GM21737 (cell line): ENCODE data around the gene PRSS33.

ENCODE experiments used
- ATAC-seq: cut with Tn5 transposase; IDR thresholded peaks from one replicate; pipeline ENCODE4 v1.9.1; 2021; ENCODE audit warnings: mild to moderate bottlenecking, moderate library complexity; ENCODE audit not compliant: unreplicated experiment

Gene PRSS33

DNA sequence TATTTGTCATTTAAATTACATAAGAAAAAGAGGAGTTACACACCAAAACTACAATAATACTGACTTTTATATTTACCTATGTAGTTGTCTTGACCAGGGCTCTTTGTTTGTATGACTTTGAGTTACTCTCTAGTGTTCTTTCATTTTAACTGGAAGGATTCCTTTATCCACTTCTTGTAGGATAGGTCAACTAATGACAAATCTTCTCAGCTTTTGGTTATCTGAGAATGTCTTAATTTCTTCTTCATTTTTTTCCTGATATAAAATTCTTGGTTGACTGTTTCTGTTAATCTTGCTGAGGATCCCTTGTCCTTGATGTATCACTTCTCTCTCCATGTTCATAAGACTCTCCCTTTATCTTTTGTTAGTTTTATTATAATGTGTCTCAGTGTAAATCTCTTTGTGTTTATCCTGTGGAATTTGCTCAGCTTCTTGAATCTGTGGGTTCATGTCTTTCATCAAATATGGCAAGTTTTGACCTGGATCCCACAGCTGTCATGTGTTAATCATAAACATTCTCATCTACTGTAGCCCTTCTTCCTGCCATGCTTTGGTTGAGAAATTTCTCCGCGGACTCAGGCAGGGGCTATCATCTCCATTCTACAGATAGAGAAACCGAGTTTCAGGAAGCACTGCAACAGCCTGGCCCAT, 16.3 kb upstream of the PRSS33 start:
- no peak for ATAC-seq

- ATAC-seq: no peak
Observed at GRCh38 chr16:2799859-2800226, 12.5 kb upstream of the PRSS33 start.

GRCh38 chr16:2799205-2799858, 12.0 kb upstream of the PRSS33 start:
- ATAC-seq: no peak

DNA sequence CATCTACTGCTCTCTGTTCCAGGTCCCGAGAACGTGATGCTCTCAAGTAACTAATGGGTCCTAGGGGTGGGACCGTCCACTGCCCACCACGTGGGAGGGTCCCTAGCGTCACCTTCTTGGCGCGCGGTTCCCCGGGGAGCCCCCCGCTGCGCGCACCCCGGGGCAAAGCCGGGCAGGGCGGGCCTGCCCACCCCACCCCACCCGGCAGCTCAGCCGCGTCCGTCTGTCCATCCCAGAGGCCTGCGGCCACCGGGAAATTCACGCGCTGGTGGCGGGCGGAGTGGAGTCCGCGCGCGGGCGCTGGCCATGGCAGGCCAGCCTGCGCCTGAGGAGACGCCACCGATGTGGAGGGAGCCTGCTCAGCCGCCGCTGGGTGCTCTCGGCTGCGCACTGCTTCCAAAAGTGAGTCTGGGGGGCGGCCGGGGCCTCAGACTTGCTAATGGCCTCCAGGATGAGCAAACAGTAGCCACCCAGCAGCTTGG, 11.4 kb upstream of the PRSS33 start:
- ATAC-seq: no peak

GRCh38 chr16:2795395-2796143, 8.2 kb upstream of the PRSS33 start:
- no peak for ATAC-seq

DNA sequence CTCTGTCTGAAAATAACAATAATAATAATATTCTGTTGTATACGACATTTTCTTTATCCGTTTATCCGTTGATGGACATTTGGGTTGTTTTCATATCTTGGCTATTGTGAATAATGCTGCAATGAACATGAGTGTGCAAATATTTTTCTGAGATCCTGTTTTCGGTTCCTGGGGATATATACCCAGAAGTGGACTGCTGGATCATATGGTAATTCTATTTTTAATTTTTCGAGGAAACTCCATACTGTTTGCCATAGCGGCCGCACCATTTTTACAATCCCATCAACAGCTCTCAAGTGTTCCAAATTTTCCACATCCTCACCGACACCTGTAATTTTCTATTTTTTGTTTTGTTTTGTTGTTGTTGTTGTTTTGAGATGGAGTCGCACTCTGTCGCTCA, 5.6 kb upstream of the PRSS33 start:
- ATAC-seq: no peak

DNA sequence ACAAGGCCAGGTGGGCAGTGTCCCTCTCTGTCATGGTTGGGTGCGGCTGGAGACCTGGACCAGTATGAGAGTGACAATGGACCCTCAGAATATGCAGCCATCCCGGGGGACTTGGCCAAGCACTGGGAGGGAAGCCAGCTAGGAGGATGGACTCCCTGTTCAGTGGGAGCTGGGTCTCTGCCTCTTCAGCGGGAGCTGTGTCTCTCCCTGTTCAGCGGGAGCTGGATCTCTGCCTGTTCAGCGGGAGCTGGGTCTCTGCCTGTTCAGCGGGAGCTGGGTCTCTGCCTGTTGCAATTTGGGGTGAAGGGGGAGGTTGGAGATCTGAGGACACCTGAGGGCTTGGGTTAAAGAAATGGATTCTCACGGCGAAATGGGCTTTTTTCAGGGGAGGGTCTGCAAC, 3.8 kb upstream of the PRSS33 start:
- no peak for ATAC-seq

GRCh38 chr16:2790631-2791030, 3.3 kb upstream of the PRSS33 start:
- no peak for ATAC-seq

- ATAC-seq: no peak
Observed at GRCh38 chr16:2787961-2788360, 601 bp upstream of the PRSS33 start.

GRCh38 chr16:2786826-2787151, 571 bp downstream of the PRSS33 start:
- no peak for ATAC-seq

GRCh38 chr16:2786061-2786825, 1.1 kb downstream of the PRSS33 start:
- no peak for ATAC-seq

DNA sequence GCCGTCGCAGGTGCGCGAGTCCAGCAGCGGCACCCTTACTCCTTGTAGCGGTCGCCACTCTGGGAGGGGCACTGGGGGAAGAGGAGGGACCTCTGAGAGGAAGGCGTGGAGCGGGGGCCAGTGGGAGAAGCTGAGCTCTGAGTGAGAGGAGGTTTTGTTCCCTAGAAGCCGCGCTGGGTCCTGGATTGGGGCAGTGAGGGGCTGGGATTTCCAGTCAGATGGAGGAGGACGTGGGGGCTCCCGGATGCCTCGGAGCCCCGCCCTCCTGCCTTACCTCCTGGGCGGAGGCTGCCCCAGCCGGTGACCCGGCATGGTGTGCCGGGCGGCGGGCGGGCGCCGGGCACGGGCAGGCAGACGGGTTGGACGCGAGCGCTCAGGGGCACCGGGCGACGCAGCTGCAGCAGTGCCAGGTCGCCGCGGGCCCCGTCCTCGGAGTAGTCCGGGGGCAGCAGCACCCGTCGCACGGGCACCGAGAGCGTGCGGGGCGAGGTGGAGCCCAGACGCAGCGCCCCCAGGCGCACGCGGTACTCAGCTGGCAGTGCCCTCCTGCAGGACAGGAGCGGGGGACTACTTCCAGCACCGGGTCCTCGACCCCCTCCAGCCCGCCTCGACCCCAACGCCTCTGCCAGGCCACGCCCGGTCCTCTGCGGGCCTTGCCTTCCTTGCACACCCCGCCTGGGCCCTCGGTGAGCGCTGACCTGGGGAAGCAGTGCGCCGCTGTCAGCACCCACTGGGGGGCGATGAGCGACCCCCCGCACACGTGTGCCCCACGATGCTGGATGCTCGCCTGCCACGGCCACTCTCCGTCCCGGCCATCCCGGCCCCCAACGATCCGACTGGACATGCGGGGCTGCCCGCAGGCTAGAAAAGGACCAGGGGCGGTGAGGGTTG, 2.0 kb downstream of the PRSS33 start:
- ATAC-seq: no peak

- ATAC-seq: no peak
Observed at GRCh38 chr16:2784358-2785100, 2.8 kb downstream of the PRSS33 start.

DNA sequence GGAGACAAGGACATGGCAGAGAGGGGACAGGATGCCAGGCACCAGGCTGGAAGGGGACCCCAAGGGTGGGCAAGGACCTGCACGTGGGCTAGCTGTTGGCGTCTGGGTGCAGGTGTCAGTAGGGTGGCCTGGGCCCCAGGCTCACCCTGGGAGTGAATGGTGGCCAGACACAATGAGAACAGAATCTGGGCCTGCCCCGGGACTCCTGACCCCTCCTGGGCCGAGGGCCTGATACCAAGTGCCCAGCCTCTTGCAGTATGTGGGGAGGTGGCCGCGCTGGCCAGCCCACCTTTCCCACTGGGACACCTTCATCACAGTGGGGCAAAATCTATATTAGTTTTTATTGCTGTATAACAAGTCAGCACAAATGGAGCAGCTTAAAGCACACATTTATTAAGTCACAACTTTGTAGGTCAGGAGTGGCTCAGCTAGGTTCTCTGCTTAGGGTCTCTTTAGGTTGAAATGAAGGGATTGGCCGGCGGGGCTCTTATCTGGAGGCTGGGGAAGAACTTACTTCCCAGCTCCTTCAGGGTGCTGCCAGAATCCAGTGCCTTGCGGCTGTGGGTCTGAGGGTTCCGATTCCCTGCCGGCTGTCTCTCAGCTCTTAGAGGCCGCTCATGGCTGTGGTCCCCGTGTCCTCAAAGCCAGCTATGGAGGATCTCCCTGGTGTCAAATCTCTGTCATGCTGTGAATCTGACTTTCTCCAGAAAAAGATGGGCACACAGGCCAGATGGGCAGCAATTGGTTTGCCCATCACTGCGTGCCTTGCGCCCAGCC, 3.6 kb downstream of the PRSS33 start:
- ATAC-seq: no peak

GRCh38 chr16:2782583-2783351, 4.6 kb downstream of the PRSS33 start:
- ATAC-seq: no peak

GRCh38 chr16:2779978-2780898, 7.1 kb downstream of the PRSS33 start:
- ATAC-seq: no peak
